ENCODE measurements around the gene OR2T3.
"Not testable (repeated sequence)": the region's sequence is repeated elsewhere in the genome, so short reads cannot be mapped to it uniquely, and the experiment has no call there.

The OR2T3 gene

DNA sequence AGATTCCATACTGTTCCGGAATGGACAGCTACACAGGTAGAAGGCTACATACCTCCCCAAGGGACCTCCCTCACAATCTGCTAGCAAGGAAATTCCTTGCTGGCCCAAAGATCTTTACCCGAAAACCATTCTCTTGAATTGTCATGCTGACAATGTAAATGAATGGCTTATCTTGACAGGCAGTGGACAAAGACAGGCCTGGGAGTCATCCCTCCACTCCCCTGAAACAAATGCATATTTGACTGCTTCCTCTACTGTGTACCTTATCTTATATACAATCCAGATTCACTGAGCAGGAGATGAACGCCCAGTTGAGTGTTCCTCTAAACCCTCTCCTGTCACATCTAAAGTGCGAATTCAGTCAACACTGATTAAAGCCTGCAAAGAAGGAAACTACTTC is 28.5 kb upstream of the OR2T3 start:
- not testable (repeated sequence) for H3K27me3 ChIP-seq (ENCODE audit: insufficient read depth, low read length); H3K4me1 ChIP-seq (ENCODE audit: control insufficient read depth, insufficient read depth, low read length, unreplicated experiment); H3K36me3 ChIP-seq (ENCODE audit: insufficient read depth, low read length); H2AFZ ChIP-seq (ENCODE audit: low read length, unreplicated experiment); H3K4me3 ChIP-seq (ENCODE audit: low read depth, low read length); H3K79me2 ChIP-seq (ENCODE audit: control insufficient read depth, insufficient read depth, low read length, unreplicated experiment); H3K27ac ChIP-seq (ENCODE audit: low read depth, low read length)

DNA sequence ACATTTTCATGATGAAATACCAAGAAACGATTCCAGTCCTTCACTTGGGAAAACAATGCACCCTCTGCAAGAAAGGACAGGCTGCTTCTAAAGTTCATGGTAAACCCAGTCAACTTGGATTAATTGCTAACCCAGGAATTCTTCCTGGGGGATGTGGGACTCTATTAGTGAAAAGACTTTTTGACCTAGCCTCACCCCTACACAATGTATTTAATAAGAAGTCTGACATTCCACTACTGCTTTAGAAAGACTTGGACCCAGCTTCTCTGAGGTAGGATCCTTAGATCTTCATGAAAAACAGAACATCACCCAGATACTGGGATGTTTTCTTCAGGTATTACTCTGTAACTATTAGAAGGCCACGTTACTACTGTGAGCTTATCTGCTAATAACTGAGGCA is 27.8 kb upstream of the OR2T3 start, which contains the start of gene OR2T2:
OR2T2 (plus strand) TSS at position 239 of the 400 bp plus-strand sequence. CDS start 7,161 bp downstream, outside the sequence.
- not testable (repeated sequence) for H3K27ac ChIP-seq (ENCODE audit: low read depth, low read length); H3K36me3 ChIP-seq (ENCODE audit: insufficient read depth, low read length); H3K27me3 ChIP-seq (ENCODE audit: insufficient read depth, low read length); H3K4me1 ChIP-seq (ENCODE audit: control insufficient read depth, insufficient read depth, low read length, unreplicated experiment); H3K4me3 ChIP-seq (ENCODE audit: low read depth, low read length); H2AFZ ChIP-seq (ENCODE audit: low read length, unreplicated experiment); H3K79me2 ChIP-seq (ENCODE audit: control insufficient read depth, insufficient read depth, low read length, unreplicated experiment)

DNA sequence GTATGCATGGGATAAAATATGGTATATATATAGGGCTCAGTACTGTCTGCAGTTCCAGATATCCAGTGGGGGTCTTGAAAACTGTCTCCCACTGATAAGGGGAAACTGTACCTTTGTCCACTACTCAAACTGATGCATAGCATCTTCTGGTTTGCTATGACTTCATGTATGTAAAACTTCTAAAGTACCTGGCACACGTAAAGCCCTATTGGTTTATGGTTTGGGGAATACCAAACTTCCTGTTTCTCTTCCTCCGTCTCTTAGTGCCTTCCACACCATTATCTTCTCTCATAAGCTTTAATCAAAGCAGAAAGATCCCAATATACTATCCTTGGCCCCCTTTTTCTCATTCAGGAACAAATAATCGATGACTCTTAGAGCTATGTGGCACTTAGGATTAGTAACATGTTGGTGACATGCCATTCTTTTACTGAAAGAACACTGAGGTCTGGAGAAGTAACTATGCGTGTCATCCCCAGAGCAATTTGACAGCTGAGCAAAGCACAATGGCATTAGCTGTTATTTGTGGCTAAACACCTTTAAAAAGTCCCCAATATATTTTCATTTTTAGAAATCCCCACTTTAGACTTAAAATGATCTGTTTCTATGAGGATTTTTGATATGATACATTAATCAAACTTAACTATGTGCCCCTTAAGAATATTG is 24.6 kb upstream of the OR2T3 start:
- H2AFZ ChIP-seq (ENCODE audit: low read length, unreplicated experiment); H3K4me1 ChIP-seq (ENCODE audit: control insufficient read depth, insufficient read depth, low read length, unreplicated experiment); H3K4me3 ChIP-seq (ENCODE audit: low read depth, low read length); H3K27me3 ChIP-seq (ENCODE audit: insufficient read depth, low read length); H3K27ac ChIP-seq (ENCODE audit: low read depth, low read length); H3K36me3 ChIP-seq (ENCODE audit: insufficient read depth, low read length); H3K79me2 ChIP-seq (ENCODE audit: control insufficient read depth, insufficient read depth, low read length, unreplicated experiment): not testable (repeated sequence)

DNA sequence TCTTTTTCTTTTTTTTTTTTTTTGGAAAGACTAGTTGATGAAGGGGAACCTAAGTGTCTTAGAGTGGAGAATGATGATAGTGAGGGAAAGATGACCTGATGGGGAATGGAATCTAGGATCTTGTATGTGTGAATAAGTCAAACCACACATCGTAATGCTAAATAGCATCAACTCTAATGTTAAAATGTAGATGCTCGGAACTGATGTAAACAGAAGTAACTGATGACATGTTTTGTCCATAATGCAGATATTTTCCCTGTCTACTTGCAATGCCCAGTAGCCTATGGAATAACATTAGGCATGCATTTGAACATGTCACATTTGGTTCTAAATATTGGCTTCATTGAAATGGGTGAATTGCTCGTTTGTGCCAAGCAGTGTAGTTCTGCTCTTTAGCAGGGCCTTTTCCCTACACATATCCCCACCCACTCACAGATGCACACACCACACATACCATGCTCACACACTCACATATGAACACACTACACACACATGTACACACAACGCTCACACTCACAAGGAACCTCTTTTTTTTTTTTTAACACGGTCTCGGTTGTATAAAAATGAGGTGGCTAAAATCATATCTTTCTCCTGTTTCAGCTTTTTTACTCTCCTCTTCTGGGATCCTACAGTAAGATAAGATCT is 23.2 kb upstream of the OR2T3 start:
- not testable (repeated sequence) for H2AFZ ChIP-seq (ENCODE audit: low read length, unreplicated experiment); H3K4me1 ChIP-seq (ENCODE audit: control insufficient read depth, insufficient read depth, low read length, unreplicated experiment); H3K27ac ChIP-seq (ENCODE audit: low read depth, low read length); H3K4me3 ChIP-seq (ENCODE audit: low read depth, low read length); H3K36me3 ChIP-seq (ENCODE audit: insufficient read depth, low read length); H3K27me3 ChIP-seq (ENCODE audit: insufficient read depth, low read length); H3K79me2 ChIP-seq (ENCODE audit: control insufficient read depth, insufficient read depth, low read length, unreplicated experiment)

DNA sequence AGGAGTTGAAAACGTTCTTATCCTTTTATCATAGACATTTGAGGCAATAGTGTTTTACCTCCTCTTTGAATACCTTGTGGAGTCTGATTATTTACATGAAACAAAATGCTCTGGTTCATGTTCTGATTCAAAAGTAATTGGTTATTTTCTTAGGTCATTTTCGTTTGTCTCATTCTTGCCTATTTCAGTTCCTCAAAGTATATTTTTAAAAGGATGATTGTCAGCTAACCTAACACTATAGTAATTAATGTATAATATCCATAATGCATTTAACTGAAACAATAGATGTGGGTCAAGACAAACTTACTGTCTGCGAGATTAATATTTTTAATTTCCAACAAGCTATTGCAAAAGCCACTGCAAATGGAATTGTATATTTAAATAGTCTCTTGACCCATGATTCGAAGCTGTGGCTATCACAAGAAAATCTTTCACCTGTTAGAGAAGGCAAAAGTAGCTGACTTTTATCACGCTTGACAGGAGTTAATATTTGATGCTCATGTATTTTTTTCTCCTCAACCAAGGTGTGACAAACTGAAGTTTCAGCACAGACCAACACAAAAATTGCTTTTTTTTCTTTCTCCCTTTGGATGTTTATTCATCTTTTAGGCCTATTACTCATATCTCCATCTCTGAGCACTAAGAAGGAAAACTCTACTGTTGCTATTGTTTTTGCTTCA is 22.5 kb upstream of the OR2T3 start:
- H3K4me1 ChIP-seq (ENCODE audit: control insufficient read depth, insufficient read depth, low read length, unreplicated experiment); H3K79me2 ChIP-seq (ENCODE audit: control insufficient read depth, insufficient read depth, low read length, unreplicated experiment); H3K36me3 ChIP-seq (ENCODE audit: insufficient read depth, low read length); H2AFZ ChIP-seq (ENCODE audit: low read length, unreplicated experiment); H3K27ac ChIP-seq (ENCODE audit: low read depth, low read length); H3K4me3 ChIP-seq (ENCODE audit: low read depth, low read length); H3K27me3 ChIP-seq (ENCODE audit: insufficient read depth, low read length): not testable (repeated sequence)

DNA sequence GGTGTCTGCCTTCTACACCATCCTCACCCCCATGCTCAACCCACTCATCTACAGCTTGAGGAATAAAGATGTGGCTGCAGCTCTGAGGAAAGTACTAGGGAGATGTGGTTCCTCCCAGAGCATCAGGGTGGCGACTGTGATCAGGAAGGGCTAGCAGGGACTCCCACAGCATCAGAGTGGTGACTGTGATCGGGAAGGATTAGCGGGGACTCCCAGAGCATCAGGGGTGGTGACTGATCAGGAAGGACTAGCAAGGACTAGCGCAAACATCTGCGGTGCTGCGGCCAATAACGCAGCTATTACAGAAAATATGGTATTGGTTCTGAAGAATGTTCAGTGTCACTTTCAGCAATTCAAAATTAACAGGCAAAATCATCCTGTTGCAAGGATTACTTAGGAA is 19.5 kb upstream of the OR2T3 start:
- H3K36me3 ChIP-seq (ENCODE audit: insufficient read depth, low read length); H3K27ac ChIP-seq (ENCODE audit: low read depth, low read length); H3K4me3 ChIP-seq (ENCODE audit: low read depth, low read length); H2AFZ ChIP-seq (ENCODE audit: low read length, unreplicated experiment); H3K79me2 ChIP-seq (ENCODE audit: control insufficient read depth, insufficient read depth, low read length, unreplicated experiment); H3K4me1 ChIP-seq (ENCODE audit: control insufficient read depth, insufficient read depth, low read length, unreplicated experiment); H3K27me3 ChIP-seq (ENCODE audit: insufficient read depth, low read length): not testable (repeated sequence)

DNA sequence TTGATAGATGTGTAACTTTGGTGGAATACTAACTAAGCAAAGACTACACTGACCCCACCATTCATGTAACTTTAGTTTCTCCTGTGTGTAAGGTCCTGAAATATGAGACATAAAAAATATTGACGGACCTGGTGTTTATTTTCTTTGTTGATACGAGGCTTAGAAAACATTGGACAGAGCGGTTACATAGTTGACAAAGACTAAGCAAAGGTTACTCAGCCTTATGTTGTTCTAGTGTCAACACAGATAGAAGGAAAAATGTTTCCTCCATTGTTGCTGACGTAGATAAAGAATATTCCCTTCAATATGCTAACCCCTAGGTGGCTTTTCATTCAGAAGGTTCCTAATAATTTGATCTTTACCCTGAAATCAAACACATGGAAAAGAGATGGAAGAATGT is 18.1 kb upstream of the OR2T3 start:
- H3K36me3 ChIP-seq (ENCODE audit: insufficient read depth, low read length); H3K4me3 ChIP-seq (ENCODE audit: low read depth, low read length); H3K79me2 ChIP-seq (ENCODE audit: control insufficient read depth, insufficient read depth, low read length, unreplicated experiment); H2AFZ ChIP-seq (ENCODE audit: low read length, unreplicated experiment); H3K27ac ChIP-seq (ENCODE audit: low read depth, low read length); H3K27me3 ChIP-seq (ENCODE audit: insufficient read depth, low read length); H3K4me1 ChIP-seq (ENCODE audit: control insufficient read depth, insufficient read depth, low read length, unreplicated experiment): not testable (repeated sequence)

DNA sequence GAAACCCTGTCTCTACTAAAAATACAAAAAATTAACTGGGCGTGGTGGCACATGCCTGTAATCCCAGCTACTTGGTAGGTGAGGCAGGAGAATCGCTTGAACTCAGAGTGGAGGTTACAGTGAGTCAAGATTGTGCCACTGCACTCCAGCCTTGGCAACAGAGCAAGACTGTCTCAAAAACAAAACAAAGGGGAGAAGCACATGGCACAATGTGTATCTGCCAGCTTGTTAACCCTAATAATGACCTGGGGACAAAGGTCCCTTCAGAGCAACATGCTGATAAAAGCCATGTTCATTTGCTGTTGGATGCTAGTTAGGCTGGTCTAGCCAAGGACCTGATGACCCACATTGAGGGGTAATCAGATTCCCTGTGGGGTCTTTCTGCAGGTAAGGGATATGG is 16.5 kb upstream of the OR2T3 start:
- not testable (repeated sequence) for H3K36me3 ChIP-seq (ENCODE audit: insufficient read depth, low read length); H3K27ac ChIP-seq (ENCODE audit: low read depth, low read length); H3K4me1 ChIP-seq (ENCODE audit: control insufficient read depth, insufficient read depth, low read length, unreplicated experiment); H3K79me2 ChIP-seq (ENCODE audit: control insufficient read depth, insufficient read depth, low read length, unreplicated experiment); H2AFZ ChIP-seq (ENCODE audit: low read length, unreplicated experiment); H3K27me3 ChIP-seq (ENCODE audit: insufficient read depth, low read length); H3K4me3 ChIP-seq (ENCODE audit: low read depth, low read length)

DNA sequence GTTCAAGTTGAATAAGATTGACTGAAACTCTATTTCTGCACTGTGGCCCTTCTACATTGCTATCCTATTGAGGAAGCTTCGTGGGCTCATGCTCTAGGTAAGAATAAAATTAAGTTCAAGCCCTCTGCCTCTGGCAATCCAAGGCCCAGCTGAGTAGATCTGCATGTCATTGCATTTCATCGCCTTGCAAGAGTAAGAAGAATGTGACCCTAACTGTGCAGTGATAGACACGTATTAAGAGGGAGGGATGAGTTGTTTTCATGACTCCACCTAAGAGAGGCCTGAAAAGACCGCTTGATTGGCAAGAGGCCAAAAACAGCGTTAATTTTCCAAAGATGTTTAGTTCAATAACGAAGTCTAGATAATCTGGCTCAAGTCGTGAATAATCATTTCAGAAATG is 14.0 kb upstream of the OR2T3 start:
- H3K4me1 ChIP-seq (ENCODE audit: control insufficient read depth, insufficient read depth, low read length, unreplicated experiment); H3K79me2 ChIP-seq (ENCODE audit: control insufficient read depth, insufficient read depth, low read length, unreplicated experiment); H3K27ac ChIP-seq (ENCODE audit: low read depth, low read length); H3K4me3 ChIP-seq (ENCODE audit: low read depth, low read length); H2AFZ ChIP-seq (ENCODE audit: low read length, unreplicated experiment); H3K27me3 ChIP-seq (ENCODE audit: insufficient read depth, low read length); H3K36me3 ChIP-seq (ENCODE audit: insufficient read depth, low read length): not testable (repeated sequence)

DNA sequence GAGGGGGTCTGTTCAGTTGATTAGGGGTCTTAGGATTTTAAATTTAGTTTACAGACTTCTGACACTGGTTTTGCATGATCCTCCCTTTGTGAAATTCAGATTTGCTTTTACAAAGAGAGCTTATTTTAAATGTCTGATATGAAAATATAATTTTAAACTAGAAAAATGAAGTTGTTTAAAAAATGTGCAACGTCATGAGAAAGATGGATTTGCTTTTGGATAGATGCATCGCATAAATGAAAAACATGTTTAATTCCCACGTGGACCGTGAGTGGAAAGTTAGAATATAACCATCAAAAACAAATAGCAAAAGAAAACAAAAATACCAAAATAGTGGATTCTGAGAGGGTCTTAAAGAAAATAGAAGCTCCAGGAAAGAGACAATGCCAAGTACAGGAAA is 2.0 kb upstream of the OR2T3 start:
- H3K4me1 ChIP-seq (ENCODE audit: control insufficient read depth, insufficient read depth, low read length, unreplicated experiment), result no peaks in the 10 kb centered on the region
- no peak overlapping the region for H3K4me3 ChIP-seq (ENCODE audit: low read depth, low read length)
- no peaks in the 10 kb centered on the region for H3K79me2 ChIP-seq (ENCODE audit: control insufficient read depth, insufficient read depth, low read length, unreplicated experiment)
- H2AFZ ChIP-seq (ENCODE audit: low read length, unreplicated experiment), result no peak overlapping the region
- H3K36me3 ChIP-seq (ENCODE audit: insufficient read depth, low read length), result no peaks in the 10 kb centered on the region
- no peak overlapping the region for H3K27ac ChIP-seq (ENCODE audit: low read depth, low read length)
- no peaks in the 10 kb centered on the region for H3K27me3 ChIP-seq (ENCODE audit: insufficient read depth, low read length)

DNA sequence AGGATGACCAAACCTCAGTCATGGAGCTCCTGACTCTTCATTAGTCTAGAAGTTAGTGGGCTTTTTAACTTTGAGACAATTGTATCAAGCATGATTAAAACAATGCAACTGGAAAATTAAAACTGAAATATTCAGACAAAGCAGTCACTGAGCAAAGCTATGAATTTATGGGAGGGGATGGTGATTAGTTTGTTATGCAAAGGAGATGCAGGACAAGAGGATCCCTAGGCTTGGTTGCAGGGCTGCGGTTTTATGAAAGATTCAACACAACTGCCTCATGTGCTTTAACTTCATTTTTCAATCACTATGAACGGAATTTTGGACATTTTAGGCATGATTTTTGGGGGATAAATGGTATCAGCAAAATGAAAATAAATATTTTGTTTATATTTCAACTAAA is 1.0 kb upstream of the OR2T3 start:
- not testable (repeated sequence) for H3K27ac ChIP-seq (ENCODE audit: low read depth, low read length); H3K4me1 ChIP-seq (ENCODE audit: control insufficient read depth, insufficient read depth, low read length, unreplicated experiment); H3K36me3 ChIP-seq (ENCODE audit: insufficient read depth, low read length); H2AFZ ChIP-seq (ENCODE audit: low read length, unreplicated experiment); H3K4me3 ChIP-seq (ENCODE audit: low read depth, low read length); H3K79me2 ChIP-seq (ENCODE audit: control insufficient read depth, insufficient read depth, low read length, unreplicated experiment); H3K27me3 ChIP-seq (ENCODE audit: insufficient read depth, low read length)
